HG03558 (cell line): ENCODE results near the gene GNGT1.

ENCODE experiments used
- ATAC-seq: cut with Tn5 transposase; IDR thresholded peaks from one replicate; pipeline ENCODE4 v1.9.1; 2021; ENCODE audit warnings: moderate number of reproducible peaks; ENCODE audit not compliant: unreplicated experiment; ENCODE audit errors: extremely low read depth

Gene GNGT1

GRCh38 chr7:93937818-93938217 is 31.5 kb downstream of the GNGT1 start:
- ATAC-seq, result no peak

- no peak for ATAC-seq
These were observed 31.9 kb downstream of the GNGT1 start for GRCh38 chr7:93938293-93938692.

GRCh38 chr7:93941945-93942344 is 35.6 kb downstream of the GNGT1 start:
- ATAC-seq, result no peak

GRCh38 chr7:93943816-93944540 is 37.6 kb downstream of the GNGT1 start:
- ATAC-seq, result no peak

- no peak for ATAC-seq
These were observed 38.3 kb downstream of the GNGT1 start for GRCh38 chr7:93944673-93945072.

GRCh38 chr7:93945083-93945482 is 38.7 kb downstream of the GNGT1 start:
- no peak for ATAC-seq

GRCh38 chr7:93945756-93946535 is 39.6 kb downstream of the GNGT1 start:
- no peak for ATAC-seq

- ATAC-seq, result no peak
These were observed 41.7 kb downstream of the GNGT1 start for GRCh38 chr7:93948106-93948505.

- ATAC-seq, result no peak
These were observed 42.5 kb downstream of the GNGT1 start for GRCh38 chr7:93948873-93949272.

- no peak for ATAC-seq
These were observed 43.1 kb downstream of the GNGT1 start for GRCh38 chr7:93949423-93949822.

- ATAC-seq, result peak; percentile 75
These were observed 48.9 kb downstream of the GNGT1 start for GRCh38 chr7:93955304-93955703.

GRCh38 chr7:93957767-93958166 is 51.4 kb downstream of the GNGT1 start:
- no peak for ATAC-seq

- no peak for ATAC-seq
These were observed 51.8 kb downstream of the GNGT1 start for GRCh38 chr7:93958216-93958615.

- ATAC-seq, result no peak
These were observed 52.3 kb downstream of the GNGT1 start for GRCh38 chr7:93958651-93959050.
